ENCODE data around the gene VEGFC. TPM values are rescaled to one million over a fixed set of nuclear protein-coding genes. Genes with fewer than 3 reads are reported as not detected.
A peak's percentile ranks its signal among the peaks of the same experiment; 100 is the strongest.

The VEGFC gene
- total RNA-seq, 1 donor from 2014 or later: 8.7 TPM

- Histone ChIP-seq H3K36me3 (ENCODE audit: control insufficient read depth, insufficient read depth, low read length) (no peaks in the 10 kb centered on the region), H3K4me3 (ENCODE audit: low read depth, low read length) (no peak overlapping the region), H3K27me3 (ENCODE audit: control insufficient read depth, insufficient read depth, low read length) (no peaks in the 10 kb centered on the region)
- FAIRE-seq (no peak), DNase-seq (ENCODE audit: low read depth) (no peak)
- TF ChIP-seq CTCF (IDR thresholded peaks at IDR 0.05; ENCODE audit: insufficient read depth, low read length, severe bottlenecking): no peak
Observed at GRCh38 chr4:176806778-176807375, 14.2 kb upstream of the VEGFC start.

GRCh38 chr4:176805155-176805554, 12.4 kb upstream of the VEGFC start:
- FAIRE-seq (no peak), DNase-seq (ENCODE audit: low read depth) (peak; percentile 38)
- H3K4me3 ChIP-seq (ENCODE audit: low read depth, low read length): no peak overlapping the region
- H3K36me3 ChIP-seq (ENCODE audit: control insufficient read depth, insufficient read depth, low read length): no peaks in the 10 kb centered on the region
- no peak for TF ChIP-seq CTCF (IDR thresholded peaks at IDR 0.05; ENCODE audit: insufficient read depth, low read length, severe bottlenecking)
- no peaks in the 10 kb centered on the region for H3K27me3 ChIP-seq (ENCODE audit: control insufficient read depth, insufficient read depth, low read length)

- Histone ChIP-seq H3K36me3 (ENCODE audit: control insufficient read depth, insufficient read depth, low read length) (no peaks in the 10 kb centered on the region), H3K4me3 (ENCODE audit: low read depth, low read length) (no peak overlapping the region), H3K27me3 (ENCODE audit: control insufficient read depth, insufficient read depth, low read length) (no peaks in the 10 kb centered on the region)
- no peak for FAIRE-seq
- no peak for TF ChIP-seq CTCF (IDR thresholded peaks at IDR 0.05; ENCODE audit: insufficient read depth, low read length, severe bottlenecking)
- no peak for DNase-seq (ENCODE audit: low read depth)
Observed at GRCh38 chr4:176800891-176801534, 8.3 kb upstream of the VEGFC start.

- DNase-seq (ENCODE audit: low read depth) (no peak), FAIRE-seq (no peak)
- Histone ChIP-seq H3K4me3 (ENCODE audit: low read depth, low read length) (no peak overlapping the region), H3K36me3 (ENCODE audit: control insufficient read depth, insufficient read depth, low read length) (no peaks in the 10 kb centered on the region), H3K27me3 (ENCODE audit: control insufficient read depth, insufficient read depth, low read length) (no peaks in the 10 kb centered on the region)
- TF ChIP-seq CTCF (IDR thresholded peaks at IDR 0.05; ENCODE audit: insufficient read depth, low read length, severe bottlenecking): no peak
Observed at GRCh38 chr4:176799653-176800052, 6.9 kb upstream of the VEGFC start.

GRCh38 chr4:176798540-176798939, 5.8 kb upstream of the VEGFC start:
- FAIRE-seq (no peak), DNase-seq (ENCODE audit: low read depth) (no peak)
- H3K4me3 ChIP-seq (ENCODE audit: low read depth, low read length): no peak overlapping the region
- H3K27me3 ChIP-seq (ENCODE audit: control insufficient read depth, insufficient read depth, low read length): no peaks in the 10 kb centered on the region
- no peaks in the 10 kb centered on the region for H3K36me3 ChIP-seq (ENCODE audit: control insufficient read depth, insufficient read depth, low read length)
- TF ChIP-seq CTCF (IDR thresholded peaks at IDR 0.05; ENCODE audit: insufficient read depth, low read length, severe bottlenecking): no peak

- Histone ChIP-seq H3K27me3 (ENCODE audit: control insufficient read depth, insufficient read depth, low read length) (no peaks in the 10 kb centered on the region), H3K4me3 (ENCODE audit: low read depth, low read length) (no peak overlapping the region), H3K36me3 (ENCODE audit: control insufficient read depth, insufficient read depth, low read length) (no peaks in the 10 kb centered on the region)
- no peak for DNase-seq (ENCODE audit: low read depth)
- no peak for FAIRE-seq
- no peak for TF ChIP-seq CTCF (IDR thresholded peaks at IDR 0.05; ENCODE audit: insufficient read depth, low read length, severe bottlenecking)
Observed at GRCh38 chr4:176795441-176795840, 2.7 kb upstream of the VEGFC start.

Data from bronchial epithelial cell (primary cell).